IMR-90 (cell line): Measurements from ENCODE around the gene RXRG. TPM values are rescaled to one million over a fixed set of nuclear protein-coding genes. Genes with fewer than 3 reads are reported as not detected.

Experiments
- ATAC-seq: fragments of 200-7000 bp; cut with Tn5 transposase; 2 replicates; pipeline ENCODE4 v1.9.1; 2020; ENCODE audit warnings: low read depth, mild to moderate bottlenecking, moderate library complexity
- BruUV-seq: library from RNA; stranded (reverse); fragments of 400-500 nt; replicated peaks from 2 replicates; lab custom pipeline; 2021; lab: Mats Ljungman, UMichigan
- CTCF ChIA-PET: fragments of 300-600 bp; formaldehyde crosslinking; extraction: SDS; loops from one replicate; lab custom pipeline; 2021; ENCODE audit warnings: antibody characterized with exemption; lab: Yijun Ruan, JAX
- POLR2A ChIA-PET: fragments of 300-600 bp; sonication (Branson Sonifier 250); formaldehyde crosslinking; loops from one replicate; lab custom pipeline; 2022; ENCODE audit warnings: antibody characterized with exemption; ENCODE audit not compliant: unreplicated experiment; lab: Charles Lee
- DNase-seq: peaks from one replicate; pipeline ENCODE4 v3.0.0; 2013
- H2AFZ ChIP-seq: replicated peaks from 2 replicates; pipeline ENCODE3; 2013; ENCODE audit warnings: low read length, mild to moderate bottlenecking; ENCODE audit not compliant: poor library complexity
- H2AK5ac ChIP-seq: 2 replicates; pipeline ENCODE4 v1.6.1; 2013; ENCODE audit warnings: low read depth, low read length, inconsistent platforms
- H2AK9ac ChIP-seq: replicated peaks from 2 replicates; pipeline ENCODE3; 2013; ENCODE audit warnings: mild to moderate bottlenecking, low read depth, low read length, moderate library complexity; ENCODE audit not compliant: poor library complexity
- H2BK120ac ChIP-seq: 2 replicates; pipeline ENCODE4 v1.6.1; 2013; ENCODE audit warnings: low read depth, low read length, inconsistent platforms
- H2BK15ac ChIP-seq: 3 replicates; pipeline ENCODE4 v1.6.1; 2013; ENCODE audit warnings: low read depth, low read length, inconsistent platforms
- H2BK20ac ChIP-seq: 2 replicates; pipeline ENCODE4 v1.6.1; 2013; ENCODE audit warnings: low read depth, mild to moderate bottlenecking, inconsistent platforms, low read length, moderate library complexity
- H2BK5ac ChIP-seq: 2 replicates; pipeline ENCODE4 v1.6.1; 2013; ENCODE audit warnings: mild to moderate bottlenecking, low read depth, low read length, inconsistent platforms; ENCODE audit not compliant: poor library complexity, severe bottlenecking
- H3K14ac ChIP-seq: replicated peaks from 2 replicates; pipeline ENCODE4 v1.6.1; 2013; ENCODE audit warnings: low read depth, low read length, inconsistent platforms
- H3K18ac ChIP-seq: 2 replicates; pipeline ENCODE4 v1.6.1; 2013; ENCODE audit warnings: low read depth, low read length, control low read depth
- H3K23ac ChIP-seq: 2 replicates; pipeline ENCODE4 v1.6.1; 2013; ENCODE audit warnings: low read depth, low read length, inconsistent platforms
- H3K27ac ChIP-seq: 2 replicates; pipeline ENCODE4 v1.5.1; 2013; ENCODE audit warnings: mild to moderate bottlenecking, control low read depth, low read length; ENCODE audit not compliant: insufficient read depth
- H3K27me3 ChIP-seq: 2 replicates; pipeline ENCODE4 v1.6.1; 2013; ENCODE audit warnings: low read length; ENCODE audit not compliant: control insufficient read depth, insufficient read depth
- H3K36me3 ChIP-seq: 2 replicates; pipeline ENCODE4 v1.6.1; 2013; ENCODE audit warnings: low read length, mixed read lengths; ENCODE audit not compliant: control insufficient read depth, insufficient read depth
- H3K4ac ChIP-seq: 2 replicates; pipeline ENCODE4 v1.6.1; 2013; ENCODE audit warnings: low read depth, low read length, inconsistent platforms
- H3K4me1 ChIP-seq: 2 replicates; pipeline ENCODE4 v1.6.1; 2013; ENCODE audit warnings: low read length, mixed read lengths; ENCODE audit not compliant: control insufficient read depth, insufficient read depth
- H3K4me2 ChIP-seq: 2 replicates; pipeline ENCODE4 v1.6.1; 2013; ENCODE audit warnings: low read depth, mild to moderate bottlenecking, control low read depth, low read length, moderate library complexity
- H3K4me3 ChIP-seq: 2 replicates; pipeline ENCODE4 v1.5.1; 2013; ENCODE audit warnings: low read depth, mild to moderate bottlenecking, control low read depth, low read length, moderate library complexity; ENCODE audit not compliant: insufficient read depth
- H3K56ac ChIP-seq: 2 replicates; pipeline ENCODE4 v1.6.1; 2013; ENCODE audit warnings: low read length, inconsistent platforms; ENCODE audit not compliant: insufficient read depth; ENCODE audit errors: extremely low read depth
- H3K79me1 ChIP-seq, 2 experiments: 2 replicates each; pipeline ENCODE4 v1.6.1; 2013; ENCODE audit warnings: low read length in 2 of 2, inconsistent platforms in 1 of 2, low read depth in 1 of 2
- H3K9ac ChIP-seq: 2 replicates; pipeline ENCODE4 v1.6.1; 2013; ENCODE audit warnings: low read depth, low read length, control low read depth
- H3K9me1 ChIP-seq: 2 replicates; pipeline ENCODE4 v1.6.1; 2013; ENCODE audit warnings: low read length, inconsistent platforms; ENCODE audit not compliant: insufficient read depth
- H3K9me3 ChIP-seq: 2 replicates; pipeline ENCODE4 v1.6.1; 2013; ENCODE audit warnings: low read length; ENCODE audit not compliant: control insufficient read depth, insufficient read depth
- H4K20me1 ChIP-seq: 2 replicates; pipeline ENCODE4 v1.6.1; 2013; ENCODE audit warnings: low read length, inconsistent platforms; ENCODE audit not compliant: insufficient read depth
- H4K5ac ChIP-seq: 2 replicates; pipeline ENCODE4 v1.6.1; 2013; ENCODE audit warnings: mild to moderate bottlenecking, low read depth, low read length, control low read depth
- H4K8ac ChIP-seq, 2 experiments: 2 replicates each; pipeline ENCODE4 v1.6.1; 2013; ENCODE audit warnings: low read depth in 2 of 2, low read length in 2 of 2, control low read depth in 1 of 2, inconsistent platforms in 1 of 2
- H4K91ac ChIP-seq: 2 replicates; pipeline ENCODE4 v1.6.1; 2013; ENCODE audit warnings: low read depth, low read length, inconsistent platforms; ENCODE audit not compliant: insufficient read depth
- MXI1 ChIP-seq: IDR thresholded peaks from 2 replicates; pipeline ENCODE4 v1.6.1; 2012; ENCODE audit warnings: low read depth, mild to moderate bottlenecking, low read length, moderate library complexity, borderline replicate concordance
- RCOR1 ChIP-seq: IDR thresholded peaks from 2 replicates; pipeline ENCODE4 v1.6.1; 2012; ENCODE audit warnings: mild to moderate bottlenecking, low read length, improper control_type of control experiment; ENCODE audit not compliant: insufficient replicate concordance
- WGBS, 2 experiments: methylation state at CpG; one replicate each; pipeline versions ENCODE4 v1.1.5 to v1.1.7; 2013; ENCODE audit warnings: missing lambda C conversion rate in 2 of 2; ENCODE audit not compliant: insufficient read length in 1 of 2; ENCODE audit errors: extremely low coverage in 2 of 2; 5-methylcytosine and 5-hydroxymethylcytosine counted together
- dilution Hi-C: fragments of 300-500 bp; cut with HindIII; formaldehyde crosslinking; loops from one replicate; pipeline ENCODE4 v1.14.3; 2018; ENCODE audit warnings: low sequenced_read_pairs; ENCODE audit not compliant: unreplicated experiment
- in situ Hi-C: fragments of 300-500 bp; cut with MboI; formaldehyde crosslinking; loops from 3 replicates; pipeline ENCODE4 v1.14.3; 2019; ENCODE audit warnings: low sequenced_read_pairs, inconsistent platforms, mixed read lengths
- intact Hi-C: fragments of 100-400 bp; cut with micrococcal nuclease; formaldehyde crosslinking; loops from 2 replicates; pipeline ENCODE4 v1.10.0; 2022
- polyA plus RNA-seq, 3 experiments: library from polyadenylated mRNA; depleted of rRNA; stranded (reverse); fragments of >200 nt; gene quantifications; 2 replicates each; pipeline ENCODE4 v1.2.3, GENCODE V29; 2012; ENCODE audit warnings: low replicate concordance in 1 of 3
- total RNA-seq: library from RNA; depleted of rRNA; stranded (reverse); fragments of >200 nt; gene quantifications from 2 replicates; pipeline ENCODE4 v1.2.3, GENCODE V29; 2012
- TF ChIP-seq, protein P1 (sequence below): fragments of 150-350 bp; IDR thresholded peaks from 2 replicates; pipeline ENCODE4 v1.6.1; 2017; ENCODE audit warnings: mild to moderate bottlenecking, antibody characterized with exemption, low read length, low read depth

RXRG gene
- total and polyA plus RNA-seq, 2 of the 4 experiments (the other 2 are of a cell fraction) = not detected

DNA sequence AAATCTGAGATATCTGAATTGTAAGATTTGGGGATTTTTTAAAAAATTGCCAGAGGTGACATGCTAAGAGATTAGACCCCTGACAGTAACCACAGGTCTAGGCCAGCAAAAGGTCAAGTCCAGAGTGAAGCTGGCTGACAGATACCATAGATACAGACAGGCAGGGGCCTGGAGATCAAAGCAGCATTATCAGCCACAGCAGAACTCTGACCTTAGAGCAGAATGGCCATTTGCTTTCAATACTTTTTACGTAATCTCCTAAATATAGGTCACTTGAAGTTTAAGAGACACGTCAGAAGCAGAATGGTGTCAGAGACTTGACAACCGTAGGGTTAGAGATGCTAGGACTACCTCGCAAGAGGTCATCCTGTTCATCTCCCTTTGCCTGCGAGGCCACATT, 40.8 kb upstream of the RXRG start:
- BruUV-seq = no TSS peak
- no peak overlapping the region for H2AK9ac ChIP-seq

More for the DNA sequence above, 40.8 kb upstream of the RXRG start:
- dilution Hi-C loops (no loop called here), intact Hi-C loops (no loop called here), in situ Hi-C loops (no loop called here)
- H2BK15ac ChIP-seq = no peak overlapping the region
- H3K4me3 ChIP-seq = no peak overlapping the region
- no peaks in the 10 kb centered on the region for H3K79me1 ChIP-seq
- no peaks in the 10 kb centered on the region for H3K9me1 ChIP-seq
- H3K56ac ChIP-seq = no peak overlapping the region
- no peak overlapping the region for H4K8ac ChIP-seq
- H3K9me3 ChIP-seq = no peaks in the 10 kb centered on the region
- 26% methylated on average over 2 of the region's 5 CpGs; no CpG with 5 or more reads in 1 of the 2 experiments for WGBS, 2 experiments
- H3K18ac ChIP-seq = no peak overlapping the region
- H2AK5ac ChIP-seq = no peak overlapping the region
- no peak overlapping the region for H2BK20ac ChIP-seq
- no peak overlapping the region for H3K14ac ChIP-seq
- no peaks in the 10 kb centered on the region for H3K4me1 ChIP-seq
- no peaks in the 10 kb centered on the region for H3K36me3 ChIP-seq
- H4K5ac ChIP-seq = no peak overlapping the region
- H3K27me3 ChIP-seq = peaks cover 3% of the 10 kb centered on the region
- no peak overlapping the region for H3K23ac ChIP-seq
- H2BK120ac ChIP-seq = no peak overlapping the region
- CTCF ChIA-PET = no interaction called here
- POLR2A ChIA-PET = interaction anchor here (0.6 kb wide), 1 partner anchor 18 kb away, joined by 5 read pairs; no protein-coding TSS in a partner anchor
- H3K4ac ChIP-seq = no peak overlapping the region
- H3K9ac ChIP-seq = no peak overlapping the region
- DNase-seq = no peak
- H4K20me1 ChIP-seq = no peaks in the 10 kb centered on the region
- no peak overlapping the region for H2AFZ ChIP-seq
- no peak overlapping the region for H3K27ac ChIP-seq
- H2BK5ac ChIP-seq = no peak overlapping the region
- TF ChIP-seq, protein P1, sequence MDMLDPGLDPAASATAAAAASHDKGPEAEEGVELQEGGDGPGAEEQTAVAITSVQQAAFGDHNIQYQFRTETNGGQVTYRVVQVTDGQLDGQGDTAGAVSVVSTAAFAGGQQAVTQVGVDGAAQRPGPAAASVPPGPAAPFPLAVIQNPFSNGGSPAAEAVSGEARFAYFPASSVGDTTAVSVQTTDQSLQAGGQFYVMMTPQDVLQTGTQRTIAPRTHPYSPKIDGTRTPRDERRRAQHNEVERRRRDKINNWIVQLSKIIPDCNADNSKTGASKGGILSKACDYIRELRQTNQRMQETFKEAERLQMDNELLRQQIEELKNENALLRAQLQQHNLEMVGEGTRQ = no peak
- TF ChIP-seq MXI1 = no peak
- TF ChIP-seq RCOR1 = no peak
- H3K4me2 ChIP-seq = no peak overlapping the region
- ATAC-seq = no peak
- no peak overlapping the region for H4K91ac ChIP-seq
